Fibroblast of skin of left quadriceps (primary cell): ENCODE measurements around the gene CAMK2N2.
"Not testable (repeated sequence)": the region's sequence is repeated elsewhere in the genome, so short reads cannot be mapped to it uniquely, and the experiment has no call there.

Experiments used
- DNase-seq, 2 experiments: peaks; one replicate each; pipeline ENCODE4 v3.0.0-alpha.2; 2013; ENCODE audit warnings: low read depth in 2 of 2

CAMK2N2 gene

DNA sequence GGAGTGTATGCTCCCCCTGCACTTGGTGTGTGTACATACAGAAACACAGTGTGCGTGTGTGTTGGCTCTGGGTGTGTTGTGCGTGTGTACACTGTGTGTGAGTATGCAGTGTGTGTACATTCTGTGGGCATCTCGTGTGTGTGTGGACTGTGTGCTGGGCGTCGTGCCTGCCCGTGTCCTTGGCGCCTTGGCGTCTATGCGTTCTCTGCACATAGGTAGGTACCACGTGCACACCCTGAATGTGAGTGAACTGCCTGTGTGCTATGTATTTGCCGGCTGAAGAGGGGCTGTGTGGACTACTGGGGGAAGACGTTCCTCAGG, 14.0 kb upstream of the CAMK2N2 start:
- DNase-seq: no peak

DNA sequence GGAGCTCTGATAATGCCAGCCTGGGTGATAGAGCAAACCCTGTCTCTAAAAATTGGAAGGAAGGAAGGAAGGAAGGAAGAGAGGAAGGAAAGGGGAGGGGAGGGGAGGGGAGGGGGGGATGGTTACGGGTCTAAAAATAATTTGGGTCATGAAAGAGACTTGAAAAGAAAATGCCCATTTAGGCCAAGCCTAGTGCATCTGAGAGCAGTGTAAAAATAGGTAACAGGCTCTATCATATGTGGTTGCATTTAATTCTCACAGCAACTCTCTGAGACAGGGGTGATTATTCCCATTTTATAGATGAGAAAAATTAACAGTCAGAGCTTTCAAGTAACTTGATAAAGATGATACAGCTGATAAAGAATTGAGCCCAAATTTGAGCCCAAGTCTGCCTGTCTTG, 10.9 kb upstream of the CAMK2N2 start:
- DNase-seq: no peak

DNA sequence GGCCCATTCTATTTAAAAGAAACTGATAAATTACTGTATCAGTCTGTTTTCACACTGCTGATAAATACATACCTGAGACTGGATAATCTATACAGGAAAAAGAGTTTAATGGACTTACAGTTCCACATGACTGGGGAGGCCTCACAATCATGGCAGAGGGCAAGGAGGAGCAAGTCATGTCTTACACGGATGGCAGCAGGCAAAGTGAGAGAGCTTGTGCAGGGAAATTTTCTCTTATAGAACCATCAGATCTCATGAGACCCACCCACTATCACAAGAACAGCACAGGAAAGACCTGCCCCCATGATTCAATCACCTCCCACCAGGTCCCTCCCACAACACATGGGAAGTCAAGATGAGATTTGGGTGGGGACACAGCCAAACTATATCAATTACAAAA, 5.9 kb upstream of the CAMK2N2 start:
- DNase-seq: not testable (repeated sequence)

DNA sequence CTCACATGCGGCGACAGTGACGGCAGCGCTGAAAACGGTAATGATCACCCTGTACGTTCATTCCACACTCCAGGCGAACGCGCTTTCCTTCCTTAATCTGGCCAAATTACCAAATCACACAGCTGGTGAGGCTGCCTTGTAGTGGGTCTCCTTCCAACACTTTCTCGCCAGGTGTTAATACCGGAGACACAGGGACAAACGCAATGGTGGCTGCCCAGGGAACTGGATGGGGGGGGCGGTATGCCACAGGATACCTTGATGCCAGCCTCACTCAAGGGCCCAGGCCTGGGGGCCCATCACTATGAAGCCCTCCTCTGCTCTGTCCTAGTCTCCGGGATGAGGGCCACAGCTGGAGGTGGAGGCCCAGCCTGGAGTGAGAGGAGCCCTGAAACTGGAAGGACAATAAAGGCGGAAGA, 1.4 kb upstream of the CAMK2N2 start:
- DNase-seq: no peak

DNA sequence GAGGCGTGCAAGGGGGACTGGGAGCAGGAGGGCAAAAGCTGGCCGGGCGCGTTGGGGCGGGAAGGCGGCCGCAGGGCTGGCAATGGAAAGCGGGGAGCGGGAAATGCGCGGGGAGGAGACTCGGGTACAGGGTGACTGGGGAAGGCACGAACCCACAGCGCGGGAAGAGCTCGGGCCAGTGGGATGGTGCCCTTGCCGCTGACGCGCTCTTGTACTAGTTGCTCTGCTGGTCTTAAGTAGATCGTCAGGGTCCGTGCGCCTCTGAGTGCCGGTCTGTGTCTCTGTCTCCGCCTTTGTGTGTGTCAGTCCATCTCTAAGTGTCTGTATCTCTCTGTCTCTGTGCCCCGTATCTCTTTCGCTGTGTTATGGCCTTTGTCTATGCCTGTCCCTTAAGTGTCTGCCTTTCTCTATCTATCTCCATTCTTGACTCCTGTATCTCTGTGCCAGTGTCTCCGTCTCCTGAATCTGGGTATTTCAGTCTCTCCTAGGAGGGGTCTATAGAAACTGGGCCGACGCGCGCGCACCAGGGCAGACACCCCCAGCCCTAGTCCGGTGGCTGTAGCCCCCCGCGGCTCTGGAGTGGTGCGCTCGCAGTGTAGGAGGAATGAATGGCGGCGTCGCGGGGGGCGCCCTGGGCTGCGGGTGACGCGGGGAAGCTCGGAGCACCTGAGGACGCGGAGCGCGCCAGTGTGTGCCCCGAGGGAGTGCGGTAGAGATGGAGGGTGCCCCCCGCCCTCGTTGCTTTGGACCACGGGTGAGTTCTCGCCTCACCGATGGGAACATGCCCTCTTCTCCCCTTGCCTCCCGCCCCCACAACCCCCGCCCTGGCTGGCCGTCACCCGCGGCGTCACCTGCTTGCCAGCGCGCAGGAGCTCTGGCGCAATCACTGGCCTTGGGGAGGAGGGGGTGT, 756 bp upstream of the CAMK2N2 start:
- no peak for DNase-seq

DNA sequence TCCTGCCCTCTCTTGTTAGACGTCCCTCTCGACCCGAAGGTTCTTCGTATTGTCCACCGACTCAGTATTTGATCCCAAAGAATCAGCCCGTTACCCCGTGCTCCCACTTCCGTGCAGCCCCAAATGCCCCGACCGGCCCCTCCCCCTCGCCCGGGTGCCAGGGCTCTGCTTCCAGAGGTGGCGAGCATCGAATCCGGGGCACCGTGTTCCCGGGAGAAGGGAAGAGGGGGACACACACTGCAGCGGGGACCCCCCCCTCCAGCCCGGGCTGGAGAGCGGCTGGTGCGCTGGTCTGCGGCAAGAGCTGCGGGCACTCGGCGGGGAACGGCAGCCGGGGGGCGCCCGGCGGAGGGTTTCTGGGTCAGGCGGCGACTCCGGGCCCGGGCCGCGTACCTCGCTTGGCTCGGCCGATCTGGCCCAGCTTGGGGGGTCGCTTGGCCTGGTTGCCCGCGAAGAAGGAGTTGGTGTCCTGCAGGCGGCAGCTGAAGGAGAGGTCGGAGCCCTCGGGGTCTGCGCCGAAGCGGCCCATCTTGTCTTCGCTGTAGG, 556 bp downstream of the CAMK2N2 start:
- DNase-seq: no peak

DNA sequence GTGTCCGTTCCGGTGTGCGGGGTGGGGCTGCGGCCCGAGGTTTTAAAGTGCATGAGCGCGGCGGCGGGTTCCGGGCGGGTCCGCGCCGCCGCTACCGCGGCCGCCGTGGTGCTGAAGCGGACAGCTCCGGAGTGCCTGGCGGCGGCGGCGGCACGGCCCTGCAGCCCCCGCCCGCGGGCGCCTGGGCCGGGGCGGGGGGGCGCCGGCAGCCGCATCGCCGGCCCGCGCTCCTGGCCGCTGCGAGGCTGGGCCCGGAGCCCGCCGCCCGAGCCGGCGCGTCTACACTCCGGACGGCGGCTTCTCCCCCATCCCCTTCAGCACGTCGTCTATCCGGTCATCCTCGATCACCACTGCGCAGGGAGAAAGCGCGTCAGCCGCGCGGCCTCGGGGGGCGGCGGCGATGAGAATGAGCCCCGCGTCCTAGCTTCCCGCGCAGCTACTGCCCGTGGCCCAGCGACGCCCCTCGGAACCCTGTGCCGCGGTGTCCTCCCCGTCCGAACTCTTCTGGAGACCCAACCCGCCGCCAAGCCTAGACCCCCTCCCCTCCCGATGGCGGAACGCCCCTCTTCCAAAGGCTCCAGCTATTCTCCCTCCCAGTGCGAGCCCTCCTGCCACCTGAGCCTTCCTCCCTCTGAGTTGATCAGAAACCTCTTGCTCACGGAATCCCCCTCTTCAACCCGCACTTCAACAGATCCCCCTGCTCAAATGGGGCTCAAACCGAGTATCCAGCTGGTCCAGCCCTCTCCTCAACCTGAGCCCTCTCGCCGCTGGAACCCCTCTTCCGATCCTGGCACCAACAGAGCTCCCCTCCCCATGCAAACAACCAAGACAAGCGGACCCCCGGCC, 1.3 kb downstream of the CAMK2N2 start:
- DNase-seq: no peak

DNA sequence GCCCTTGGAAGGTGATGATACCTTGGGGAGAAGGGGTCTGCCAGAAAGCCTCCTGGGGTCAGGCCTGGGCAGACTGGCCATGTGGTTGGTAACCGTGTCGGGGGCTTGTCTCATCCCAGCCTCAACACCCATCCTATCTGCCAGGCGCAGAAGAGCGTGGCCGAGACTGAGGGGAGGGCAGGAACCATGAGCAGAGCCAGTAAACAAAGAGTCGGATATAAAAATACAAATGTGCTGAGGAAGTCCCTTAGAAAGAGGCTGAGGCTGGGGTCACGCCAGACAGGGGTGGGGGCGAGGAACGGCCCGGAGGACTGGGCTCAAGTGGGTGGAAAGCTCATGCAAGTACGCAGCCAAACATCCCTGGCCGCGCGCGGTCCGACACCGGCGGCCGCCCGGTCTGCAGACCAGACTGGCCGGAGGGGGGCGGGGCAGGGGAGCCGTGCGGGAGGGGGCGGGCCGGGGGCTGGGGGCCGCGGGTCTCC, 1.9 kb downstream of the CAMK2N2 start:
- no peak for DNase-seq

DNA sequence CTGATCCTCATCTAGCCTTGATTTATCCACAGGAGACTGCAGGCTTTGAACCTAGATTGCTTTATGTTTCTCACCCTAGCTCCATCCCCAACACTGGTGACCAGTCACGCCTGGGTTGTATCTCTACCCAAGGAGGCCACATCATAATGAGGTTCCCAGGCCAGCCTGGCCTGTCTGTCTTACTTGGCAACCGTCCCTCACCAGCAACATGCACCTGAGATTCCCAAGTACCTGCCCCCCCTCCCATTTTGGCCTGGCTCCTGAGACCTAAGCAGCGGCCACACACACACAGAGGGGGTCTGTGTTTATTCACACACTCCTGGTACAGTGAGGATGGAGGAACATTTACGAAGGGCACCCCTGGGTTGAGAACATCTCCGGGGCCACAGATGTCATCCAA, 2.4 kb downstream of the CAMK2N2 start:
- DNase-seq: no peak

DNA sequence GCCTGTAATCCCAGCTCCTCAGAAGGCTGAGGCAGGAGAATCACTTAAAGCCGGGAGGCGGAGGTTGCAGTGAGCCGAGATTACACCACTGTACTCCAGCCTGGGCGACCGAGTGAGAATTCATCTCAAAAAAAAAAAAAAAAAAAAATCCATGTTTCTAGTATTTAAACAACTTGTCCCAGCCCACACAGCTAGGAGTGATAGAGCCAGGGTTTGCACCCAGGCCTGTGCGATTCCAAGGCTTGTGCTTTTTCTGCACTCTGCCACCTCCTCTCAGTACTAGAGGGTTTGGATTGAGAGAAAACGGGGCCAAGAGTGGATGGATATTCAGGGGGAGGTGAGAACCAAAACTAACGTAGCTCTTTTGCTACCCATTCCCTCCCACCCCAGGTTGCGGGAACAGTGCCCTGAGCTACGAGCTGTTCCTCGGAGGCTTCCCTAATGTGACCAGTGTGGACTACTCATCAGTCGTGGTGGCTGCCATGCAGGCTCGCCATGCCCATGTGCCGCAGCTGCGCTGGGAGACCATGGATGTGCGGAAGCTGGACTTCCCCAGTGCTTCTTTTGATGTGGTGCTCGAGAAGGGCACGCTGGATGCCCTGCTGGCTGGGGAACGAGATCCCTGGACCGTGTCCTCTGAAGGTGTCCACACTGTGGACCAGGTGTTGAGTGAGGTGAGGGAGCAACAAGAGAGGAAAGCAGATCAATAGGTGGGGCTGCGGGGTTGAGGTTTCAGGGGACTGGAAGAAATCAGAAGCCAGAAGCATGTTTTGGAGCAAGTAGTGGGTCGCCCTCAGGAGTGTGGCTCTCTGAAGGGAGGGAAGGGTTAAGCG, 4.1 kb downstream of the CAMK2N2 start:
- no peak for DNase-seq

DNA sequence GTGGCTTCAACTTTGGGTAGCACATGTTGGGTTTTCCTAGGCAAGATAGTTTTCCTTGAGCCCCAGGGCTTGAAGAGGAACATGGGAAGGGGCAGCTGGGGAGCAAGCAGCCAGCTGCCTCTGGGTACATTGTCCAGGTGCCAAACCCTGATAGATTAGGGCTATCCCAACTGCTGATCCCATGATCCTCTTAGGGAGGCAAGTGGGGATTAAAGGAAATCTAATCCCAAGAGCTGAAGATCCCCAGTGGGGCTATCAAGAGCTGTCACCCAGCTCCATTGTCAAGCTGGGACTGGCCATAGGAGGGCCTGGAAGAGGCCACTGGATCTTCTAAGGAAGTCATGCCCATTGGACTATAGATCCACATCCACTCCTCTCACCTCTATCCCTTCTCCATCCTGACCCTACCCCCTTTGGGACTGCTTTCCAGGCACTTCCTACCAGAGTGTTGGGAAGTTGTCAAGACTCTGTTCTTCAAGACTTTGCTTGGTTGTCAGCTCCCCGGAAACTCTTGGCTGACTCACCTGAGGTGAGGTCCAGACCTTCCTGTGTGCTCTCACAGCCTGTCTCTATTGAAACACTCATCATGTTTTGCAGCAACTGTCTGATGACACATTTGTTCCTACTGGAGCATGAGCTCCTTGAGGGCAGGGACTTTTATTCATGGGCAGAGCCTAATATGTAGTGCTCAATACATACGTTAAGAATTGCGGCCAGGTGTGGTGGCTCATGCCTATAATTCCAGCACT, 5.9 kb downstream of the CAMK2N2 start:
- DNase-seq: no peak

DNA sequence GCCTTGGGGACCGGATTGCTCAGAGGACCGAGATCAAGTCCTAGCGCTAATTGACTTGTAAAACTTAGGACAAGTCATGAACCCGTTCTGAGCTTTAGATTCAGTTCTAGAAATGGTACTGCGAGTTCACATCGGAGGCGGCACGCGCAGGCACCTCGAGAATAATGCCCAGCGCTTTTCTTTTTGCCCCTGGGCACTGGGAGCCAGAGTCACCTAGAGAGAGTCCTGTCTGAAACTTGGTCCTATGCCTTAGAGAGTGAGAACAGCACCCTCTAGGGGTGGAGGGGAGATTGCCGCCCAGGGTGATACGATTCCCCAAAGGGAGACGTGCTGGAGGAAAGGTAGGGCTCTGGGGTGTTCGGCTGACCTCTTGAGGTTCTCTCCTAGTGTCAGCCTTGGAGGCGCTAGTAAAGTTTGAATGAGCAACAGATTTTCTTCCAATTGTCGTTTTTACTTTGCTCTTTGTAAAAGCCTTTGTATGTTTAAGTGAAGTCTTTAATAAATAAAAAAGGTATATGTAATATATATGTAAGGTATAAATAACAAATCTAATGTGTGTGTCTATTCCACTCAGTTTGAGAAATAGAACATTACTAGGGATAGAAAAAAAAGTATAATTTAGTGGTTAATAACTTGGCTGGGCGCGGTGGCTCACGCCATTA, 11.1 kb downstream of the CAMK2N2 start:
- peak; percentile 67 to 68 for DNase-seq

DNA sequence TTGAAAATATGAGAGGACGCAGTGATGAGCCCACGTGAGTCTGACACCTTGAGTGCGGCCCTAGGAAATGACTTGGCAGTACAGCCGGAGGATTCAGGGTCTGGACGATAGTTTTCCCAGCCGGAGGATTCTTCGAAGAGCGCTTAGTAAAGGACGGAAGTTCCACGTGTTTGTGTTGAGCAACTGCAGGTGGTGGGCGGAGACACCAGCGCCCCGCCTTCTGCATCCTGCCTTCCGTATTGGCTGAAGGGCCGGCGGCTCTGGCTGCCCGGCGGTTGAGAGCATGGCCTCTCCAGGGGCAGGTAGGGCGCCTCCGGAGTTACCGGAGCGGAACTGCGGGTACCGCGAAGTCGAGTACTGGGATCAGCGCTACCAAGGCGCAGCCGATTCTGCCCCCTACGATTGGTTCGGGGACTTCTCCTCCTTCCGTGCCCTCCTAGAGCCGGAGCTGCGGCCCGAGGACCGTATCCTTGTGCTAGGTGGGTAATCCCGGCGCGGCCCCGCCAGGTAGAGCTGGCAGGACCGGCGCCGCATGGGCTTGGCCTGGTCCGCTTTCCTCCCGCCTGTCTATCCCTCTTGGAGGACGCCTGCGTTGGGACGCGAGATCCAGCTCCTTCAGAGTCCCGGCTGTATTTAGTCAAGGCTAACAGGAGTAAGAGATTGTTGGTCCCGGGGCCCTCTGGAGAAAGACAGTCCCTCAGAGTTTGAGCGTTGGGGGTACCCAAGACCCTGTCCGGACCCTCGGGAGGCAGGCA, 11.8 kb downstream of the CAMK2N2 start, which contains the start of gene EEF1AKMT4:
EEF1AKMT4 (plus strand) TSS at position 261 of the 755 bp plus-strand sequence; CDS start at position 284, 23 bp downstream.
- peak; percentile 94 to 95 for DNase-seq

DNA sequence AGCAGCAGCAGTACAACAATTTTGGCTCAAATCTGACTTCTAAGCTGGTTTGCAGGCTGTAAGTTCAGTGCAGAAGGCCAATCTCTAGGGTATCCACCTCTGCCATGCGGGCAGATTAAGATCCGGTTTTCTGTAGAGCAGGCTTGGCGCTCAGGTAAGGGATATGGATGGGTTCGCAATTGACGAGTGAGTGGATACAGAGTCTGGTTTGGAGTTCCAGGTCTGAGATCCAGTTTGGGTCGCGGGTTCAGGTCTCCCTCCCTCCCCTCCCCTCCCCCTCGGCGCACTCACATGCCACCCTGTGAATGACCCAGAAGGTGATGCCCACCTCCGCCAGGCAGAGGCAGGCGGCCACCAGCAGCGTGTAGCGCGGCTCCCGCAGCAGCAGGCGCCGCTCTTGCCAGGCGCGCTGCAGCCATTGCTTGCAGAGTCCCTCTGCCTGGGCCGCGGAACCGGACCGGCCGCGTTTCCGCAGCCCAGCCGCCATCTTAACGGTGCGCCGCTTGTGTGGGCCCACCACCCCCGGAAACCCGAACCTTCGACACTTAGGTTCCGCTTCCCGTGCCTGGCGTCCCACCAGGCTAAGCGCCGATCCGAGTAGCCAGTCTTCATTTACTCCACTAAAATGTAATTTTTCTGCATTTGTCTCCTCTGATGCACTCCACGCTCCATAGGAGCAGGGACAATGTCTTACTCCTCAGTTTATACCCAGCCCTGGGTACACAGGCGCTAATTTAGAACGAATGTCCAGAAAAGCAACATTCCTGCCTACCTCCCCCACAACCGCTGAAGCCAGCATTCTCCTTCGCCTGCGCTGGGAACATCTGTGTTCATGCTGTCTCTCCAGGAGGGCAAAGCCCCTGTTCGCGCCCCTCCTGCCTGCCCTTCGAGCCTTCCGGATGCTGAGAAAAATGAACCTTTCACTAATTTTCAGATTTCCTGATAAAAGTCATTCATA, 12.6 kb downstream of the CAMK2N2 start, which contains the start of gene ALG3:
ALG3 (minus strand) TSS at position 509 of the 958 bp plus-strand sequence; CDS start at position 487, 22 bp downstream.
- DNase-seq: peak; percentile 72 to 74

DNA sequence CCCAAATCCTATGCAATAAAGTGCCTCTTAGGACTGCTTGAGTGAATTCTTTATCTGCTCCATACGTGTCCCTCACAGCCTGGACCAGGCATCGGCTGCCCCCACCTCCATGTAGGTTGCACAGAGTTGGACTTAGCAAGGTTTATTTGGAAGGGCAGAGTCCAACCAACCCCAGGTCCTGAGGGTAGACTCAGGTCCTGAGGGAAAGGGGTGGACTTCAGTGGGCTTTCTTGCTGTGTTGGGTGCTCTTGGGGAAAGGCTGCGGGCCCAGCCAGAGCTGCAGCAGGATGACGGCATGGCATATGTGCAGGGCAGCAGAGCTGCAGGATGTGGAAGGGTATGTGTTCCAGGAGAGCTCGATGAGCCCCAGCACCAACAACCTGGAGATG, 19.1 kb downstream of the CAMK2N2 start:
- no peak for DNase-seq

DNA sequence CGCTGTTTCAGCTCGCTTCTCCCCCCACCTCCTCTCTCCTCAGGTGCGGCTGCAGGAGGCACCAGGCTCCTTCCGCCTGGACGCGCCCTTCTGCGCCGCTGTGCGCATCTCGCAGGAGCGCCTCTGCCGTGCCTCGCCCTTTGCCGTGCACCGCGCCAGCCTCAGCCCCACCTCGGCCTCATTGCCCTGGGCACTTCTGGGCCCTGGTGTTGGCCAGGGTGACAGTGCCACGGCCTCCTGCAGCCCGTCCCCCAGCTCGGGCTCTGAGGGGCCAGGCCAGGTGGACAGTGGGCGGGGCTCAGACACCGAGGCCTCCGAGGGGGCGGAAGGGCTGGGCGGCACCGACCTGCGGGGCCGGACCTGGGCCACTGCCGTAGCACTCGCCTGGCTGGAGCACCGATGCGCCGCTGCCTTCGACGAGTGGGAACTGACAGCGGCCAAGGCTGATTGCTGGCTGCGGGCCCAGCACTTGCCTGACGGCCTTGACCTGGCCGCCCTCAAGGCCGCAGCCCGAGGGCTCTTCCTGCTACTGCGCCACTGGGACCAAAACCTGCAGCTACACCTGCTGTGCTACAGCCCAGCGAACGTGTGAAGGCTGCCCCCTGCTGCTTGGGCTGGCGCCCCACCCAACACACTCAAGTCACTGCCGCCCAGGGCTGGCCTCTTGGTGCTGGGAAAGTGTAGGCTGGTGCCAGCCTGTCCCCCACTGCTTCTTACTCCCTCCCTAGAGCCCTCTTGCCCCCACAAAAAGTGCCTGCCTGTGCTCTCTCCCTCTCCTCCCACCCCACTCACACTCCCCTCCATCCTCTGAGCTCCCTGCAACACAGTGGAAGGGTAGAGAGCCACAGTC, 19.7 kb downstream of the CAMK2N2 start:
- no peak for DNase-seq

DNA sequence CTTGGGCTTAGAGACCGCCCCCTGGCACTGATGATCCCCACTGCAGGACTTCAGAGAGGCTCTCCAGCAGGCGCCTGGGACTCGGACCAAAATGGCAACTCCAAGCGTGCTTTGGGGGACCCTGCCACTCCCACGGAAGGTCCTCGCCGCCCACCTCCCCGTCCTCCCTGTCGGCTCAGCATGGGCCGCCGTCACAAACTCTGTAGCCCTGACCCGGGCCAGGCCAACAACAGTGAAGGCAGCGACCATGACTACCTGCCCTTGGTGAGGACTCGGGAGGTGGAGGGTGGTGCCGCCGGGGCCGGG, 20.3 kb downstream of the CAMK2N2 start:
- DNase-seq: no peak
